UCSD-AML1 (cell line): ENCODE results near the gene IQSEC2.

Experiments used
- DNase-seq: peaks from one replicate; lab custom pipeline; 2025; ENCODE audit not compliant: unreplicated experiment; lab: John Stamatoyannopoulos, UW

Gene IQSEC2

GRCh38 chrX:53246231-53246630 lies 35.2 kb downstream of the IQSEC2 start:
- DNase-seq = no peak

GRCh38 chrX:53244610-53245009 lies 36.8 kb downstream of the IQSEC2 start:
- no peak for DNase-seq

DNA sequence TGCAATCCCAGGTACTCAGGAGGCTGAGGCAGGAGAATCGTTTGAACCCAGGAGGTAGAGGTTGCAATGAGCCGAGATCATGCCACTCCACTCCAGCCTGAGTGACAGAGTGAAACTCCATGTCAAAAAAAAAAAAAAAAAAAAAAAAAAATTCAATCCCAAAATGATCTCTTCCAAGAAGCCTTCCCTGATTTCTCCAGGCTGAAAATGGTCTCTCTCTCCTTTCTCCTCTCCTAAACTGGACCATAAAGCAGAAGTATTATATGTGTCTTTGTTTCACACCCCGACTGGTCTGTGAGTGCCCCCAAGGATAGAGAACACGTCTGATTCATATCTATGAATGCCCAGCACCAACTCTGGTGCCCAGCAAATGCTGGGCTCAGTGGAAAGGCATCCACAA lies 39.1 kb downstream of the IQSEC2 start:
- DNase-seq = no peak

DNA sequence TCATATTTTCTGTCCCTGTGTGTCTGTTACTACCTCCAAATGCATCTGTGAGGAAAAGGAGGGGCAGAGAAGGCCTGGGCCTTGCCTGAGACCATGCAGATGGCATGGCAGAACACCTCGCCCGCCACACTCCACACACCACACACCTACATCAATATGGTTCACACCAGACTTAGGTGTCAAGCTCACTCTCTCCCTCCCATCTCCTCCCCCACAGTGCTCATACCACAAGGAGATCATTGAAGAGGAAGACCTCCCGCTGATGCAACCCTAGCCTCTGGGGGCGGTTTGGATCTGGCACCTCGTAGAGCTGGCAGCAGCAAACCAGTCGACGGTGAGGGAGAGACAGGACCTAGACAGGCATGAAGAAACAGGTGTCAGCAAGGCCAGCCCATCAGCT lies 39.8 kb downstream of the IQSEC2 start:
- DNase-seq = no peak

DNA sequence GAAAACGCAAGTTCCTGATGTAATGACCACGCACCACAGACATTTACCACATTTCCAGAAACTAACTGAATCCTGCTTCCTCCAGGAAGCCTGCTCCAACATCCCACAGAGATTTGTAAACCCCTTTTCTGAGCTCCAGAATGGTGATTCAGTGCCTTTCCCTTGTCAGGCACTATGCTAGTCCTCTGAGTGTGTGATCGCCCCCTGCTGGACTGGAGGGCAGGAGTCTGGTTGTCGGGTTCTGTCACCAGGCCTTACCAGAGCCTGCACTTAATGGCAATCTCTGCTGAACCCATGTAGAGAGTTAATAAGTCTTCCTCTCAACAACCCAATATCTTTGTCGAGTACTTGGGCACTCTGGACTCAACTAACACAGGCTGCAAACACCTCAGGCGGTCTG lies 41.9 kb downstream of the IQSEC2 start:
- peak; percentile 31 for DNase-seq

GRCh38 chrX:53237056-53237455 lies 44.3 kb downstream of the IQSEC2 start:
- no peak for DNase-seq

DNA sequence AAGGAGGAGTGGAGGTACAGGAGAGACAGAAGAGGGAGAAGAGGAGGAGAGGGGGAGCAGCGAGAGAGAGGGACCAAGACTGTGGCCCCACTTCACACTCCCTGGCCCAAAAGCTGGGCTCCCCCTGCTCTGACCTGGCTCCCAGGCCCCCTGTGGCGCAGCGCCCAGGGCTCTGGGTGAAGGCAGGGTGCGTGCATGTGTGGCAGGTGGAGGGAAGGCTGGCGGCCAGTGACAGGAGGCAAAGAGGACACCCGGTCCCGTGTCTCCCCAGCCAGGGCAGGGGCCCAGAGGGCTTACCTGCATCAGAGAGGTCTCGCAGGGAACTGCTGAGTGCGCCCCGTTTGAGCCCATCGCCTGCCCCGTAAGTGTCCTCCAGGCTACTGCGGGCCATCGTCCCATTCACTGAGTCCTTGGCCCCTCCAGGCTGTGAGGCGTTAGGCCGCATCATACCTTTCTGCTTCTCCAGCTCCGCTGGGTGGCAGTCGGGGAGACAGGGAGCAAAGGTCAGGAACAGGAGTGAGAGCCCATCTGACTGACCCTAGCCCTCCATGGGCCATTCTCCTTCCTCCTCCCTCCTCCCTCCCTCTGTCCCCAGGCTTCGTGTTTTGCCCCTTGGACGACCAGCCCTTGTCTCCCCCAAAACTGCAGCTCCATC lies 45.2 kb downstream of the IQSEC2 start:
- DNase-seq = no peak

DNA sequence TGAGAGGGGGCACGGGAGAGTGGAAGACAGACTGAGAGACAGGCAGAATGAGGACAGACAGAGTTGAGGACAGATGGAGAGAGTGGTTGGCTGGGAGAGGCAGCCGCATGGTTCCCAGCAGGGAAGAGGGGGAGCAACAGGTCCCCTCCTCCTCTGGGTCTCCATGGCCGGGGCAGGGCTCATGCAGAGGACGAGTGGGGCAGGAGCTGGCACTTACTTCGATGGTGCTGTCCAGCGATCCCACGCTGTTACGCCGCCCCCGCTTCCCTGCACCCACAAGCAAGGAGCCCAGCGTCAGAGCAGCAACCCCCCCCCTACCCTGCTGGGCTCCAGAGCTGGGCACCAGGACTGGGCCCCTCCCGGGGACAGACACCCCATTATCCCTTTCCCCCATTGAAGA lies 45.8 kb downstream of the IQSEC2 start:
- DNase-seq = no peak

GRCh38 chrX:53234484-53234883 lies 46.9 kb downstream of the IQSEC2 start:
- no peak for DNase-seq

DNA sequence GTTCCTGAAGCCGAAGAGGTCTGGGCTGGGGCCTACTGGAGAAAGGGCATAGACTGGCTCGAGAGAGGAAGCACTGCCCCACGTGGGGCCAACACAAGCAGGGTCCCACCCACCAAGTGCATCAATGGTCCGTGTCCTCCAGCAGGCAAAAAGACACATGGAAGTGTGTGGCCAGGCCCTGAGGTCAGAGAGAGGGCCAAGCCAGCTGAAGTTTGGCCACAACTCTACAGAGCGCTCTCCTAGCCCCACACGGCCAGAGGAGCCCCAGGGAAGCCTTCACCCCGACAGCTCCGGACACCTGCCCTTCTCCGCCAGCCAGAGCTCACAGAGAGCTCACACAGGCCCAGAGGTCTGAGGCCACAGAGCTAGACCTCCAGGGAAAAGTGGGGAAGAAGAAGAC lies 47.8 kb downstream of the IQSEC2 start:
- DNase-seq = no peak

- no peak for DNase-seq
Measured at GRCh38 chrX:53230116-53230515, 51.3 kb downstream of the IQSEC2 start.

DNA sequence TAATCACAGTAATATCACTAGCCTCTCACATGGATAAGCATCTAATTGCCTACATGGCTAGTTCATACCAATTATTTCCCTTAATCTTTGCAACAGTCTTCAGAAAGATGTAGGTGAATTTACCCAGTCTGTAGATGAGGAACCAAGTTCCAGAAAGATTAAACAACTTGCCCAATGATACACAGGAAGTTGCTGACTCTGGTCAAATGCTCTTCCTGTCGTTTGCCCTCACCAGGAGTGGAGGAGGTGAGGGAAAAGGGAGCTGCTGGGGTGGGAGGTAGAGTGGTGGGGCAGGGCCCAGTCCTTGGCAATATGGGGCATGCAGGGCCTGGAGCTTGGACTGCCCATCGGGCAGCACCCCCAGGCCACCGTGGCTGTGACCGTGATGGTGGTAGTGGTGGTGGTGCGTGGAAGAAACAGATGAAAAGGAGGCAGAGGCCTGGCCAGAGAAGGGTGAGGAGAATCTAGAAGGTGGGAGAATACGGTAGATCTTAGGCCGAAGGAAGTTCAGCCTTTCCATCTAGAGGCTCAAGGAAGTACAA lies 54.1 kb downstream of the IQSEC2 start:
- no peak for DNase-seq

- peak; percentile 93 for DNase-seq
Measured at GRCh38 chrX:53224860-53225797, 56.3 kb downstream of the IQSEC2 start, which contains the start of gene KDM5C. Gene KDM5C (minus strand): TSS chrX:53225207. CDS start chrX:53224889, 318 bp downstream.

DNA sequence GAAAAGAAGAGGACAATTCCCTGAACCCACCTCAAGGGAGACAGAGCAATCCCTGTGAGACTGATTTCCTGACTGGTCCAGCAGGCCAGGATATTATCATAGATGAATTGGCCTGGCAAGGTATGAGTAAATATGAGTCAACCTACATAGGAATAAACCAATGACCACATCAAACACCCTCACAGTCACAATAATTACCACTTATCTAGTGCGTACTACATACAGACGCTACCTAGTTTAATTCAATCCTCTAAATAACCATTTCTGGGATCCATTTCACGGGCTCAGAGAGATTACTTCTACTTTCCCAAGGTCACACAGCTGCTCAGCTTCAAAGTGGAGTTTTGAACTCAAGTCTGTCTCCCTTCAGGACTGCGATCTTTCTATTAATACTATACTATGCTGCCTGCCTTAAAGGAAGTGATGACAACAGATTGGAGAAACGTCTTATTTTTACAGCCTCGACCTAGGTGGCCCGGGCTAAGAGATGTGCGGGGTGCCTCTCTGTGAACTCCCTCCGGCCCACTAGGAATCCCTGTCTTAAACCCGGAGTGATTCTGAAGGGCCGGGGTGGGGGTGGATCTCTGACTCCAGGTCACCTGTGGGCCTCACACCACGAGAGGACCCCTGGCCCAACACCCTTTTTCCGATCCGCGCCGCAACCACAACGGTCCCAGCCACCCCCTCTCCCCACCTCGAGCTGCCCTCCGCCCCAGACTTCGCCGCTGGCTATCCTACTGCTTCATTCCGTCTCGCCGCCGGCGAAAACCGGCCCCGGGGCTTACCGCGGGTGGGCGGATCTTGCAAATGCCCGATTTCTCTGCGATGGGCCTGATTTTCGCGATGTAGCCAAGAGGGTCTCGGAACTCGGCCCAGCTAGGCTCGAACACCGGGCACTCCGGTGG lies 57.2 kb downstream of the IQSEC2 start:
- no peak for DNase-seq

- DNase-seq = no peak
Measured at GRCh38 chrX:53223068-53223693, 58.2 kb downstream of the IQSEC2 start.
